ENCODE results near the gene KCNJ9.
A peak's percentile ranks its signal among the peaks of the same experiment; 100 is the strongest.

Gene KCNJ9

GRCh38 chr1:160056648-160057169 is 24.6 kb upstream of the KCNJ9 start:
- Histone ChIP-seq H3K4me3 (no peak overlapping the region), H3K9me3 (no peaks in the 10 kb centered on the region), H3K4me1 (no peaks in the 10 kb centered on the region), H3K36me3 (replicated peaks) (no peaks in the 10 kb centered on the region), H3K27me3 (ENCODE audit: low read depth) (peaks cover 23% of the 10 kb centered on the region)
- DNase-seq (ENCODE audit: low spot score in 2 of 2): no peak
- in situ Hi-C loops (cut with MboI; ENCODE audit: low sequenced_read_pairs): no loop called here

DNA sequence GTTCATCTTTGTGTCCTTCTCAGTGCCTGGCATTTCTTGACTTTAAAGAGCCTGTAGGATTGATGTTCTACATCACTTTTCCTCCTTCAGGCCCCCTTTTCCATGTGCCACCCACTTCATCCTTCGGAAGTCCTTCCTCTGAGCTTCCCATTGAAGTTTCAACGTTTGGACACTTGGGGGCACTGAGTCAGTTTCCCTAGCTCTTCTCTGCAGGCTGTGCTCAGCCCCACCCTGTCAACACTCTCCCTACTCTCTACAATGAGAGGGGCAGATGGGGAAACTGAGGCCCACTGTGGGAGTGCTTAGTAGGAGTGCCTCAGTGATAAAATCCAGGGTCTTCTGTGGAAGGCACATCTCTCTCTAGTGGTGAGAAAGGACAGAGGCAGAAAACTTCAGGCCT is 23.3 kb upstream of the KCNJ9 start:
- in situ Hi-C loops (cut with MboI; ENCODE audit: low sequenced_read_pairs): no loop called here
- DNase-seq (ENCODE audit: low spot score in 2 of 2): no peak
- no peaks in the 10 kb centered on the region for H3K9me3 ChIP-seq
- H3K4me3 ChIP-seq: no peak overlapping the region
- H3K4me1 ChIP-seq: no peaks in the 10 kb centered on the region
- H3K27me3 ChIP-seq (ENCODE audit: low read depth): peaks cover 9% of the 10 kb centered on the region
- H3K36me3 ChIP-seq (replicated peaks): no peaks in the 10 kb centered on the region

GRCh38 chr1:160061369-160062229 is 19.7 kb upstream of the KCNJ9 start:
- Histone ChIP-seq H3K9me3 (no peaks in the 10 kb centered on the region), H3K36me3 (replicated peaks) (no peaks in the 10 kb centered on the region), H3K4me1 (no peaks in the 10 kb centered on the region), H3K27me3 (ENCODE audit: low read depth) (no peaks in the 10 kb centered on the region; the same call in 1 of the 2 replicates), H3K4me3 (no peak overlapping the region)
- DNase-seq (ENCODE audit: low spot score in 2 of 2): no peak
- in situ Hi-C loops (cut with MboI; ENCODE audit: low sequenced_read_pairs): no loop called here

- Histone ChIP-seq H3K9me3 (no peaks in the 10 kb centered on the region), H3K36me3 (replicated peaks) (no peaks in the 10 kb centered on the region), H3K4me3 (no peak overlapping the region), H3K27me3 (ENCODE audit: low read depth) (no peaks in the 10 kb centered on the region; the same call in 1 of the 2 replicates), H3K4me1 (no peaks in the 10 kb centered on the region)
- DNase-seq (ENCODE audit: low spot score in 2 of 2): no peak
- in situ Hi-C loops (cut with MboI; ENCODE audit: low sequenced_read_pairs): no loop called here
Measured at GRCh38 chr1:160062230-160062532, 19.2 kb upstream of the KCNJ9 start.

DNA sequence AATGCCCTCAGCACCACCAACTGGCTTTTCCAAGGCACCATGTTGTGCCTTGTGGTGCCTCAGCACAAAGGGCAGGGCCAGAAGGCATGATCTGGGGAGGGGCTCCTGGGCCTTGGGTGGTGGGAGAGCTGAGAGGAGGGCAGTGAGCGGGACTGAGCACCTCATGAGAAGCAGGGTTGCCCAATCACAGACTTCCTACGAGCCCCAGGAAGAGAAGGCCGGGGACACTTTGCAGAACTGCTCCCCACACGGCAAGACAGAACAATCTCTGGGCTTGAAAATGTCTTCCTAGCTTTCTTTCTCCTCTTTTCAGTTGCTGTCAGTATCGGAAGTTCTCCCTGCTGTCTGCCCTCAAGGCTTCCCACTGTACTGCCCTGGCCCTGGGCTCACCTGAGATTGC is 18.2 kb upstream of the KCNJ9 start:
- Histone ChIP-seq H3K9me3 (no peaks in the 10 kb centered on the region), H3K4me3 (no peak overlapping the region), H3K36me3 (replicated peaks) (no peaks in the 10 kb centered on the region), H3K27me3 (ENCODE audit: low read depth) (no peaks in the 10 kb centered on the region; the same call in 1 of the 2 replicates), H3K4me1 (no peaks in the 10 kb centered on the region)
- DNase-seq (ENCODE audit: low spot score in 2 of 2): no peak
- in situ Hi-C loops (cut with MboI; ENCODE audit: low sequenced_read_pairs): no loop called here

GRCh38 chr1:160064164-160064563 is 17.2 kb upstream of the KCNJ9 start:
- Histone ChIP-seq H3K4me3 (no peak overlapping the region), H3K4me1 (no peaks in the 10 kb centered on the region), H3K27me3 (ENCODE audit: low read depth) (no peaks in the 10 kb centered on the region; the same call in 1 of the 2 replicates), H3K9me3 (no peaks in the 10 kb centered on the region), H3K36me3 (replicated peaks) (no peaks in the 10 kb centered on the region)
- DNase-seq (ENCODE audit: low spot score in 2 of 2): no peak
- in situ Hi-C loops (cut with MboI; ENCODE audit: low sequenced_read_pairs): no loop called here

DNA sequence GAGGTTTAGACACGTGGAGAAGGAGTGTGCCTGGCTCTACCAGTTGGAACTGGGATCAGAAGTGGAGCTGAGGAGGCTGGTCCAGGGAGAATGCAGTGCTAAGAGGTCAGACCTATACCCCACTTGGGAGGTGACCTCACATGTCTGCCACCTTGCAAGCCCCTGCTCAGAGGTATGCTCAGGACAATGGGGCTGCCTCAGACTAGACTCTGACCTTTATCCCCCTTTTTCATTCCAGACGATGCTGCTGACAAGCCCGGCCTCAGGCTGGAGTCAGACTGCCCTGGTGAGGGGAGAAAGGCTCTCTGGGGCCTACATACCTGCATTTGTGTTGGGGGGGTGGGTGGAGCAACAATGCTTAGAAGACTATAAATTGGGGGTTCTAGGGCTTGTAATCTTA is 16.6 kb upstream of the KCNJ9 start:
- Histone ChIP-seq H3K27me3 (ENCODE audit: low read depth) (no peaks in the 10 kb centered on the region; the same call in 1 of the 2 replicates), H3K36me3 (replicated peaks) (no peaks in the 10 kb centered on the region), H3K9me3 (no peaks in the 10 kb centered on the region), H3K4me3 (no peak overlapping the region), H3K4me1 (no peaks in the 10 kb centered on the region)
- DNase-seq (ENCODE audit: low spot score in 2 of 2): no peak
- in situ Hi-C loops (cut with MboI; ENCODE audit: low sequenced_read_pairs): no loop called here

GRCh38 chr1:160066829-160067745 is 14.3 kb upstream of the KCNJ9 start:
- no peak for DNase-seq (ENCODE audit: low spot score in 2 of 2)
- no peaks in the 10 kb centered on the region; the same call in 1 of the 2 replicates for H3K27me3 ChIP-seq (ENCODE audit: low read depth)
- no peaks in the 10 kb centered on the region for H3K9me3 ChIP-seq
- peaks cover 5% of the 10 kb centered on the region; the same call in 1 of the 2 replicates for H3K4me1 ChIP-seq
- in situ Hi-C loops (cut with MboI; ENCODE audit: low sequenced_read_pairs): no loop called here
- H3K36me3 ChIP-seq (replicated peaks): no peaks in the 10 kb centered on the region
- no peak overlapping the region for H3K4me3 ChIP-seq

- Histone ChIP-seq H3K9me3 (no peaks in the 10 kb centered on the region), H3K4me3 (no peak overlapping the region), H3K4me1 (peaks cover 5% of the 10 kb centered on the region; the same call in 1 of the 2 replicates), H3K27me3 (ENCODE audit: low read depth) (no peaks in the 10 kb centered on the region; the same call in 1 of the 2 replicates), H3K36me3 (replicated peaks) (no peaks in the 10 kb centered on the region)
- in situ Hi-C loops (cut with MboI; ENCODE audit: low sequenced_read_pairs): no loop called here
- no peak for DNase-seq (ENCODE audit: low spot score in 2 of 2)
Measured at GRCh38 chr1:160068225-160068624, 13.1 kb upstream of the KCNJ9 start.

DNA sequence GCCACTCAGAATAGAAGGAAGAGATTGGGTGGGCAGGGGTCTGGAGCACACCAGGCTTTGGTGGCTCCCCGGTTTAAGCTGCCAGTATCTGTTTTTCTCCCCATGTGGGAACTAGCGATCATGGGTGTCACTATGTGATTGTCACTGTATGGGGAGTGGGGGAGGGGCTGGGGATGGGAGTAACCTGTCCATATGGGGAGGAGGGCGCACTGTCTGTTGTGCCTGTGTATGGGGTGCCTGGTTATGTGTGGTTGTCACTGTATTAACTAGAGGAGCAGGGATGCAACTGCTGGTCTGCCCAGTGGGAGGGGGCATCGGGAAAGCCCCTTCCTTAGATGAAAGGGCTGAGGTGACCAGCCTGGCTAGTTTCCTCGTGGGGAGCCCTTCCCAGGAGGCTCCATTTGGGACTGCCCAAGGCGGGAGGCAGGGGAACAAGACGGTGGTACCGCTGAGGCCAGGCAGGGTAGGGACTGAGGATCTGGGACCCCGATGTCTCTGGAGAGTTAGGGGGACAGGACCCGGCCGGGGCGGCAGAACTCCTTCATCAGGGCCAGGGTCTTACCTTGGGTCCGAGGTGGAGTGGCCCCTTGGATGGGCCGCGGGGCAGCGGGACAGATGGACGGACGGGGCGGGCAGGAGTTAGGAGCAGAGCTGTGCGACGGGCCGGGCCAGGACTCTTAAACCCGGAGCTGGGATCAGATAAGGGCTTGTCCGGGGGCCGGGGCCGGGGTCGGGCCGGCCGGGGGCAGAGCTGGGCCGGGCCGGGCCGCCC is 11.7 kb upstream of the KCNJ9 start, which contains the start of gene KCNJ10:
TSS of gene KCNJ10 (minus strand) at position 701 of the 772 bp plus-strand sequence. CDS start 27,628 bp downstream, outside the sequence.
- DNase-seq (ENCODE audit: low spot score in 2 of 2): no peak
- Histone ChIP-seq H3K4me1 (peaks cover 5% of the 10 kb centered on the region; the same call in 1 of the 2 replicates), H3K36me3 (replicated peaks) (no peaks in the 10 kb centered on the region), H3K27me3 (ENCODE audit: low read depth) (peaks cover 2% of the 10 kb centered on the region; the same call in 1 of the 2 replicates), H3K4me3 (peak within 1 kb of the TSS; percentile 37), H3K9me3 (no peaks in the 10 kb centered on the region)
- in situ Hi-C loops (cut with MboI; ENCODE audit: low sequenced_read_pairs): no loop called here

- H3K36me3 ChIP-seq (replicated peaks): no peaks in the 10 kb centered on the region
- H3K9me3 ChIP-seq: no peaks in the 10 kb centered on the region
- in situ Hi-C loops (cut with MboI; ENCODE audit: low sequenced_read_pairs): no loop called here
- H3K27me3 ChIP-seq (ENCODE audit: low read depth): peaks cover 8% of the 10 kb centered on the region
- peak; percentile 74 to 92 for DNase-seq (ENCODE audit: low spot score in 2 of 2)
- peak overlapping the region; percentile 37 for H3K4me3 ChIP-seq
- H3K4me1 ChIP-seq: peaks cover 5% of the 10 kb centered on the region; the same call in 1 of the 2 replicates
Measured at GRCh38 chr1:160070243-160071163, 10.8 kb upstream of the KCNJ9 start.

DNA sequence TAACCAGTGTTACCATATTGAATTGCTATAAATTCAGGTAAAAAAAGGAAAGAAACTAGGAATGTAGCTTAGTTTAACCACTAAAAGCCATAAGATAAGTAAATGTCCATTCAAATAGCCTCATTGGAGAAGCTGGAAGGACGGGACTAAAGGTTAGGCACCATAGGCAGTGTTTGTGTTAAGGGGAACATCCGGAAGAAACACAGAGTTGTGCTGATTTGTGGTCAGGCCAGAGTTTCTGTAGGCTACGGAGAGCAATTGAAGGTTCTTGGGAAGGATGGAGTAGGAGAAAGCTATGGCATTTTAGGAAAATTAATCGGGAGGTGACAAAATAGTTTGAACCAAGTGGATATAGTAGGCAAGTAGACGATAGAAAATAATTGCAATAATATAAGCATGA is 10.0 kb upstream of the KCNJ9 start:
- no peak for DNase-seq (ENCODE audit: low spot score in 2 of 2)
- no peaks in the 10 kb centered on the region for H3K36me3 ChIP-seq (replicated peaks)
- no peak overlapping the region for H3K4me3 ChIP-seq
- in situ Hi-C loops (cut with MboI; ENCODE audit: low sequenced_read_pairs): no loop called here
- no peaks in the 10 kb centered on the region for H3K9me3 ChIP-seq
- peaks cover 15% of the 10 kb centered on the region for H3K27me3 ChIP-seq (ENCODE audit: low read depth)
- H3K4me1 ChIP-seq: peaks cover 5% of the 10 kb centered on the region; the same call in 1 of the 2 replicates

Measured in HAP-1 (cell line).